Measurements from ENCODE around the gene NACC2. TPM values are rescaled to one million over a fixed set of nuclear protein-coding genes. Genes with fewer than 3 reads are reported as not detected.
"Not testable (repeated sequence)": the region's sequence is repeated elsewhere in the genome, so short reads cannot be mapped to it uniquely, and the experiment has no call there.

The NACC2 gene
- total RNA-seq, 1 donor from 2014 or later: 1.6 TPM

- Mint-ChIP-seq H3K36me3 (ENCODE audit: low read depth) (no peaks in the 10 kb centered on the region), H3K27ac (no peak overlapping the region), H3K4me1 (peaks cover 13% of the 10 kb centered on the region), H3K9me3 (no peaks in the 10 kb centered on the region), H3K27me3 (peaks cover 9% of the 10 kb centered on the region), H3K4me3 (peak overlapping the region; percentile 64)
- ChIA-PET CTCF (no interaction called here), POLR2A (no interaction called here)
- ATAC-seq (ENCODE audit: low read depth) (peak; percentile 58), DNase-seq (no peak)
- TF ChIP-seq, protein P1, sequence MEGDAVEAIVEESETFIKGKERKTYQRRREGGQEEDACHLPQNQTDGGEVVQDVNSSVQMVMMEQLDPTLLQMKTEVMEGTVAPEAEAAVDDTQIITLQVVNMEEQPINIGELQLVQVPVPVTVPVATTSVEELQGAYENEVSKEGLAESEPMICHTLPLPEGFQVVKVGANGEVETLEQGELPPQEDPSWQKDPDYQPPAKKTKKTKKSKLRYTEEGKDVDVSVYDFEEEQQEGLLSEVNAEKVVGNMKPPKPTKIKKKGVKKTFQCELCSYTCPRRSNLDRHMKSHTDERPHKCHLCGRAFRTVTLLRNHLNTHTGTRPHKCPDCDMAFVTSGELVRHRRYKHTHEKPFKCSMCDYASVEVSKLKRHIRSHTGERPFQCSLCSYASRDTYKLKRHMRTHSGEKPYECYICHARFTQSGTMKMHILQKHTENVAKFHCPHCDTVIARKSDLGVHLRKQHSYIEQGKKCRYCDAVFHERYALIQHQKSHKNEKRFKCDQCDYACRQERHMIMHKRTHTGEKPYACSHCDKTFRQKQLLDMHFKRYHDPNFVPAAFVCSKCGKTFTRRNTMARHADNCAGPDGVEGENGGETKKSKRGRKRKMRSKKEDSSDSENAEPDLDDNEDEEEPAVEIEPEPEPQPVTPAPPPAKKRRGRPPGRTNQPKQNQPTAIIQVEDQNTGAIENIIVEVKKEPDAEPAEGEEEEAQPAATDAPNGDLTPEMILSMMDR (IDR thresholded peaks at IDR 0.05): no peak
- intact Hi-C loops (cut with micrococcal nuclease): no loop called here
Observed at GRCh38 chr9:136075881-136076678, 19.0 kb downstream of the NACC2 start.

- H3K36me3 Mint-ChIP-seq (ENCODE audit: low read depth): no peaks in the 10 kb centered on the region
- TF ChIP-seq, protein P1 (IDR thresholded peaks at IDR 0.05): no peak
- ATAC-seq (ENCODE audit: low read depth) (no peak), DNase-seq (no peak)
- no peak overlapping the region for H3K27ac Mint-ChIP-seq
- H3K9me3 Mint-ChIP-seq: no peaks in the 10 kb centered on the region
- peaks cover 12% of the 10 kb centered on the region for H3K27me3 Mint-ChIP-seq
- peaks cover 13% of the 10 kb centered on the region for H3K4me1 Mint-ChIP-seq
- H3K4me3 Mint-ChIP-seq: no peak overlapping the region
- intact Hi-C loops (cut with micrococcal nuclease): no loop called here
- POLR2A ChIA-PET: no interaction called here
- CTCF ChIA-PET: no interaction called here
Observed at GRCh38 chr9:136075134-136075841, 19.8 kb downstream of the NACC2 start.

- TF ChIP-seq, protein P1 (IDR thresholded peaks at IDR 0.05): no peak
- POLR2A ChIA-PET: no interaction called here
- Mint-ChIP-seq H3K27ac (no peak overlapping the region), H3K4me1 (peaks cover 13% of the 10 kb centered on the region), H3K27me3 (peaks cover 15% of the 10 kb centered on the region), H3K9me3 (no peaks in the 10 kb centered on the region), H3K36me3 (ENCODE audit: low read depth) (no peaks in the 10 kb centered on the region), H3K4me3 (no peak overlapping the region)
- ATAC-seq (ENCODE audit: low read depth): no peak
- no peak for DNase-seq
- CTCF ChIA-PET: no interaction called here
- intact Hi-C loops (cut with micrococcal nuclease): no loop called here
Observed at GRCh38 chr9:136074706-136075105, 20.4 kb downstream of the NACC2 start.

GRCh38 chr9:136062657-136063439 lies 32.2 kb downstream of the NACC2 start:
- CTCF ChIA-PET: no interaction called here
- H3K36me3 Mint-ChIP-seq (ENCODE audit: low read depth): no peaks in the 10 kb centered on the region
- POLR2A ChIA-PET: interaction anchor here (0.6 kb wide), 1 partner anchor 11 kb away, joined by 5 read pairs; no protein-coding TSS in a partner anchor
- no peak for DNase-seq
- peaks cover 8% of the 10 kb centered on the region for H3K27me3 Mint-ChIP-seq
- H3K27ac Mint-ChIP-seq: no peak overlapping the region
- peaks cover 4% of the 10 kb centered on the region for H3K4me1 Mint-ChIP-seq
- intact Hi-C loops (cut with micrococcal nuclease): no loop called here
- no peak for ATAC-seq (ENCODE audit: low read depth)
- H3K9me3 Mint-ChIP-seq: peaks cover 2% of the 10 kb centered on the region
- no peak overlapping the region for H3K4me3 Mint-ChIP-seq
- TF ChIP-seq, protein P1 (IDR thresholded peaks at IDR 0.05): no peak

DNA sequence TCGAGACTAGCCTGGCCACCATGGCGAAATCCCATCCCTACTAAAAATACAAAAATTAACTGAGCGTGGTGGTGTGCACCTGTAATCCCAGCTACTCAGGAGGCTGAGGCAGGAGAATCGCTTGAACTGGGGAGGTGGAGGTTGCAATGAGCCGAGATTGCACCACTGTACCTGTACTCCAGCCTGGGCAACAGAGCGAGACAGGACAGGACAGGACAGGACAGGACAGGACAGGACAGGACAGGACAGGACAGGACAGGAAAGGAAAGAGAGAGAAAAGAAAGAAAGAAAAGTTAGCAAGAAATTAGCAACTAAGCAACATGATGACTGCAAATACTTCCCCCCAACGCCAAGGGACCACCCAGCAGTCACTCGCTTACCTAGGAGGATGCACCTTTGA lies 33.2 kb downstream of the NACC2 start:
- H3K4me1 Mint-ChIP-seq: peaks cover 14% of the 10 kb centered on the region
- DNase-seq; H3K27ac Mint-ChIP-seq; CTCF ChIA-PET; H3K36me3 Mint-ChIP-seq (ENCODE audit: low read depth); intact Hi-C loops (cut with micrococcal nuclease); H3K27me3 Mint-ChIP-seq; ATAC-seq (ENCODE audit: low read depth); H3K9me3 Mint-ChIP-seq; H3K4me3 Mint-ChIP-seq: not testable (repeated sequence)
- POLR2A ChIA-PET: interaction anchor here (0.6 kb wide), 1 partner anchor 10 kb away, joined by 5 read pairs; no protein-coding TSS in a partner anchor
